Esophagus squamous epithelium (tissue), 4 donors: Measurements from ENCODE around the gene SIGLEC1.

Source experiments
- CTCF ChIP-seq, 6 experiments: fragments of 450-650 bp in 4 of 6; fragments of 200-600 bp in 2 of 6; sonication (generic) in 2 of 6; IDR thresholded peaks; one replicate each; pipeline ENCODE4 v1.5.1; 2016 to 2019; ENCODE audit warnings: antibody characterized with exemption in 6 of 6, mild to moderate bottlenecking in 4 of 6, moderate library complexity in 4 of 6
- POLR2A ChIP-seq, 4 donors: fragments of 450-650 bp; IDR thresholded peaks; one replicate each; pipeline ENCODE4 v1.6.1; 2017; ENCODE audit warnings: antibody characterized with exemption in 4 of 4, mild to moderate bottlenecking in 4 of 4, moderate library complexity in 3 of 4

DNA sequence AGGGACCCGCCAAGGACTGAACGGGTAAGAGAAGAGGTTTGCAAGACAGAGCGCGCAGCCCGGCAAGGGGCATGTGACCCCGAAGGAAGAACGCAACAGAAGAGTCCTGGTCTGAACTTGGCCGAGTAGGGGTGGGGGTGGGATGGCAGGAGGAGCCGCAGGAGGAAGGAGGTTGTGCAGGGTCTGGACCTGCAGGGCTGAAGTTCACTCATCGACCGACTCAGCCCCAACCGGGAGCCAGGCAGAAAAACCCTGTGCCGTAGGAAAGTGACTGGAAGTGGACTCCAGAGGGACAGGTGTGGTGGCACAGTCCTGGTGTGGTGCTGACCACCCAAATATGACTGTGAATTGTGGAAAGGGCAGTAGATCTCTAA, 40.0 kb upstream of the SIGLEC1 start:
- TF ChIP-seq CTCF (IDR thresholded peaks at IDR 0.05), result no peak
- TF ChIP-seq POLR2A (IDR thresholded peaks at IDR 0.05), result no peak
